ENCODE results near the gene FGB. TPM values are rescaled to one million over a fixed set of nuclear protein-coding genes. Genes with fewer than 3 reads are reported as not detected.

Gene FGB
- total RNA-seq, 1 donor from 2014 or later: 3.7 TPM

DNA sequence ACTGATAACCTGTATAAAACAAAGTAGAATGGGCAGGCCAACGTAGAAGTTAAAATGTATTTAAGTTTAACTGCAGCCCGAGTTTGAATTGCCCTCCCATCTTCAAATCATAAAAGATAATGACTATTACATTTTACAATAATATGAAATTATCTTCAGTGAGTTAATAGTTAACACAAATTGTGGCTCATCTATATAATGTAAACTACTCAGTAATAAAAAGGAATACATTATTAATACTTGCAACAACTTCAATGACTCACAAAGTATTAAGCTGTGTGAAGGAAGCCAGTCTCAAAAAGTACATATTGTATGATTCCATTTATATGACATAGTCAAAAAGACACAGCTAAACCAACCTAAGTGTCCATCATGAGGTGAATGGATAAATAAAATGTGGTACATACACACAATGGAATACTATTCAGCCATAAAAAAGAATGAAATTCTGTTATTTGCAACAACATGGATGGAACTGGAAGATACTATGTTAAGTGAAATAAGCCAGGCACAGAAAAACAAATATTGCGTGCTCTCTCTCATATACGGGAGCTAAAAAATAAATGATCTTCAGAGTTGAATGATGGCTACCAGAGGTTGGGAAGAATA, 20.4 kb upstream of the FGB start:
- Histone ChIP-seq H3K27ac (ENCODE audit: low read depth, low read length) (no peak overlapping the region), H3K4me1 (ENCODE audit: control insufficient read depth in 3 of 3, insufficient read depth in 3 of 3, low read length in 3 of 3) (no peaks in the 10 kb centered on the region), H3K36me3 (ENCODE audit: control insufficient read depth in 3 of 3, insufficient read depth in 3 of 3, low read length in 3 of 3) (peaks cover 44 to 84% (median 80%) of the 10 kb centered on the region in 3 donors), H3K27me3 (ENCODE audit: control insufficient read depth in 3 of 3, insufficient read depth in 3 of 3, low read length in 3 of 3) (no peaks in the 10 kb centered on the region), H3K4me3 (ENCODE audit: low read length in 3 of 3) (no peak overlapping the region), H3K9ac (ENCODE audit: low read depth in 1 of 3, low read length in 3 of 3) (no peak overlapping the region), H3K9me3 (ENCODE audit: control insufficient read depth in 3 of 3, low read length in 3 of 3) (no peaks in the 10 kb centered on the region)

DNA sequence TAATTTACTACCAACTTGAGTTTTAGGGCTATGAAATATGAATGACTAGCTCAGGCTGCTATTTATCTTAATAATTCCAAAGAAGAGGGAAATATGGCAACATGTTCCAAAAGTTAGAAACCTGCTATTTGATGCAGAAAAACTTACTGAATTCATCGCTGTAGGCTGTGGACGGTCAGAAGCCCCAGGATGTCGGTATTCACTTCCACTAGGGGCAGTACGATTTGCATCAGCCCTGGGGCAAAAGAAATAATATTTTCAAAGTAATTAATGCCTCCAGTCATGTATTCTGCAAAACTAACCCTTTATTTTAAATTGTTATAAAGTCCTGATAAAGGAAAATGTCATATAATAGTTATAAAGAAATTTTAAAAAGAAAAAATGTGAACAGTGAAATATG, 17.1 kb upstream of the FGB start:
- H3K27me3 ChIP-seq (ENCODE audit: control insufficient read depth in 3 of 3, insufficient read depth in 3 of 3, low read length in 3 of 3): no peaks in the 10 kb centered on the region
- peaks cover 24 to 54% (median 51%) of the 10 kb centered on the region in 3 donors for H3K36me3 ChIP-seq (ENCODE audit: control insufficient read depth in 3 of 3, insufficient read depth in 3 of 3, low read length in 3 of 3)
- no peak overlapping the region for H3K27ac ChIP-seq (ENCODE audit: low read depth, low read length)
- H3K9ac ChIP-seq (ENCODE audit: low read depth in 1 of 3, low read length in 3 of 3): no peak overlapping the region
- no peak overlapping the region for H3K4me3 ChIP-seq (ENCODE audit: low read length in 3 of 3)
- H3K4me1 ChIP-seq (ENCODE audit: control insufficient read depth in 3 of 3, insufficient read depth in 3 of 3, low read length in 3 of 3): peaks cover 6 to 14% (median 13%) of the 10 kb centered on the region in 3 donors
- H3K9me3 ChIP-seq (ENCODE audit: control insufficient read depth in 3 of 3, low read length in 3 of 3): no peaks in the 10 kb centered on the region

DNA sequence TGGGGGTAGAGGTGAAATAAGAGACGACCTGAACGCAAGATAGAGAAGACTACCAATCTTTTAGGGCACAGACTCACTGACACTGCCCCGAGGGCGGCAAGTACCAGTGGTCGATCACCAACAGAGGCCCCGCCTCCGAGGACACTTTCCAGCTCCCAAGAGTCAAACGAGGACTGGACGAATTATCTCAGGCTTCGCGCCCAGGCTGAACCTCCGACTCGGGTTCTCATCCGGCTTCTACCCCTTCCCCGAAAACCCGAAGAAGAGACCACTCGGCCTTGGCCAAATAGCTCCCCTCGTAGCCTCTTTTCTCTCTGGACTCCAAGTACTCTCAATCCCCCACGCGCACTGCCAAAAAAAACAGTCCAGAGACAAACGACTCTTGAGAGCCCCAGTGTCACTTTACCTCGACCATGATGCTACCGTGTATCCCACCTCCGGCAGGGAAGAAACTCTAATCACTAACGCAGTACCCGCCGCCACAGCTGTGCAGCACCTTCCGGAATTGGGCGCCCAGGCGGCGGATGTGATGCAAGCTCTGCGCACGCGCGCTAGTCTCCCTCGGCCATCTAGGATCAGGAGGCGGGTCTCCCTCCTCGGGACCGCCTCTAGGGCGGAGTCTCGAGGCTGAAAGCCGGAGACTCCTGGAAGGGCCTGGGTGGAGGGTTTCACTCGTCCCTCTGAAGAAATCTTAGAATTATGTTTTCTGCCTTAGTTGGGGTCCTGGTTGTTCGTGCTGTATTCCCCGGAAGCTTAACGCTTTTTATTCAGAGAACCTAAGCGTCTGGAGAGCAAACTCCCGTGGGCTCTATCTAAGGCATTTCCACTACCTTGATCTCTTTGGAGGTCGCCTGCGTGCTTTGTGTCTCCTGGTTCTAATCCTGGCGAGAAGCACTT, 12.7 kb upstream of the FGB start, which contains the start of gene PLRG1:
TSS of gene PLRG1 (minus strand) at position 507 of the 897 bp plus-strand sequence. CDS start at position 415, 92 bp downstream.
- Histone ChIP-seq H3K4me3 (ENCODE audit: low read length in 3 of 3) (peak within 1 kb of the TSS; percentile 88 to 94 (median 88)), H3K4me1 (ENCODE audit: control insufficient read depth in 3 of 3, insufficient read depth in 3 of 3, low read length in 3 of 3) (peaks cover 6 to 14% (median 13%) of the 10 kb centered on the region in 3 donors), H3K9me3 (ENCODE audit: control insufficient read depth in 3 of 3, low read length in 3 of 3) (no peaks in the 10 kb centered on the region), H3K36me3 (ENCODE audit: control insufficient read depth in 3 of 3, insufficient read depth in 3 of 3, low read length in 3 of 3) (peaks cover 0 to 19% (median 14%) of the 10 kb centered on the region in 3 donors), H3K27me3 (ENCODE audit: control insufficient read depth in 3 of 3, insufficient read depth in 3 of 3, low read length in 3 of 3) (no peaks in the 10 kb centered on the region), H3K9ac (ENCODE audit: low read depth in 1 of 3, low read length in 3 of 3) (peak within 1 kb of the TSS; percentile 88 to 95 (median 92)), H3K27ac (ENCODE audit: low read depth, low read length) (peak within 1 kb of the TSS; percentile 73)

DNA sequence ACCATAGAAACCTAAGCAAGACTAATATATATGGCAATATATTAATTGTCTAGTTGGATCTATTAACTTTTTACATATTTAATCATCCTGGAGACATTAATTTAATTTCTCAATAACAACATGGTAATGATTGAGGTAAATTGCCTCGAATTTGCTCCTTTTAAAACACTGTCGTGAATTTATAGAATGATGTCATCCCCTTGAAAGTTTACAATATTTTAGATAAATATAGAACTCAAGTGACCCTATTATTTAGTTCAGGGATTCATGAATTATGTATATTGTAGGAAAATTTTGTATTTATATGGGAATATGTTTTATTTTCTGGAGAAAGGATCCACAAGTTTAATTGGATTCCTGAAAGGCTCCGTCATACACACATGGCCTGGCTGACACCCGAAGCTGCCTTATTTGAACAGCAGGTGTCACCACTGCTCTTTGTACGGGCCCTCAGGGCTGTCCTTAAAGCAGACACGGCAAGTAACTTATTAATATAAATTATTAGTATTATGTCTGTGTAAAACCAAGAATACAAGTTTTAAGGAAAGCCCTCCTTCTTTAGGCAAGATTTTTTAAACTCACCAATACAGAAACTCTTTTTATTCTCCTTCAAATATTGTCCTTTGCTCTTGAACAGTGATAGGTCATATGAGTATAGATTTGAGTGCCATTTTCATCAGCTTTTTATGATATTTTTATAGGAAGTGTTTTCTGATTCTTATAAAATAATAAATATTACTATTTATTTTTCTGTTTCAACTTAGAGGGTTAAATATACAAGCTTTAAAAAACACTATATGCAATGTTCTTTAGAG, 10.7 kb upstream of the FGB start:
- peak overlapping the region in 1 of 3 donors; percentile 8 for H3K9ac ChIP-seq (ENCODE audit: low read depth in 1 of 3, low read length in 3 of 3)
- H3K27ac ChIP-seq (ENCODE audit: low read depth, low read length): no peak overlapping the region
- H3K4me3 ChIP-seq (ENCODE audit: low read length in 3 of 3): no peak overlapping the region
- H3K9me3 ChIP-seq (ENCODE audit: control insufficient read depth in 3 of 3, low read length in 3 of 3): no peaks in the 10 kb centered on the region
- no peaks in the 10 kb centered on the region for H3K27me3 ChIP-seq (ENCODE audit: control insufficient read depth in 3 of 3, insufficient read depth in 3 of 3, low read length in 3 of 3)
- H3K4me1 ChIP-seq (ENCODE audit: control insufficient read depth in 3 of 3, insufficient read depth in 3 of 3, low read length in 3 of 3): peaks cover 6 to 14% (median 13%) of the 10 kb centered on the region in 3 donors
- peaks cover 0 to 1% (median under 1%) of the 10 kb centered on the region in 3 donors for H3K36me3 ChIP-seq (ENCODE audit: control insufficient read depth in 3 of 3, insufficient read depth in 3 of 3, low read length in 3 of 3)

DNA sequence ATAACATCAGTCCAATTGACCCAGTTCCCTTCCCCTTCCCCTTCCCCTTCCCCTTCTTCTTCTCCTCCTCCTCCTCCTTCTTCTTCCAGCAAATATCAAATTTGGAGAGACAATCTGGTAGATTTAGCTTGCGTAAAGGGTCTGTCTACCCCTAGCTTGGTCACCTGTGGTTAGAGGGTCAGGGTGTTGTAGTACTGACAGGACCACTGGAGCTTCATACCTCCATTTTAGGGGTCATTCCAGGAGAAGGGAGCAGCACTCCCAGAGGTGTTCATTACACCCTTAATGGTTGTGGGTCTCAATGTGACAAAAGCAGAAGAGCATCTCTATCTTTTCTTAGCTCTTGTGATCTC, 3.7 kb upstream of the FGB start:
- Histone ChIP-seq H3K4me3 (ENCODE audit: low read length in 3 of 3) (no peak overlapping the region), H3K4me1 (ENCODE audit: control insufficient read depth in 3 of 3, insufficient read depth in 3 of 3, low read length in 3 of 3) (no peaks in the 10 kb centered on the region), H3K9me3 (ENCODE audit: control insufficient read depth in 3 of 3, low read length in 3 of 3) (no peaks in the 10 kb centered on the region), H3K9ac (ENCODE audit: low read depth in 1 of 3, low read length in 3 of 3) (no peak overlapping the region), H3K36me3 (ENCODE audit: control insufficient read depth in 3 of 3, insufficient read depth in 3 of 3, low read length in 3 of 3) (no peaks in the 10 kb centered on the region), H3K27me3 (ENCODE audit: control insufficient read depth in 3 of 3, insufficient read depth in 3 of 3, low read length in 3 of 3) (no peaks in the 10 kb centered on the region), H3K27ac (ENCODE audit: low read depth, low read length) (no peak overlapping the region)

DNA sequence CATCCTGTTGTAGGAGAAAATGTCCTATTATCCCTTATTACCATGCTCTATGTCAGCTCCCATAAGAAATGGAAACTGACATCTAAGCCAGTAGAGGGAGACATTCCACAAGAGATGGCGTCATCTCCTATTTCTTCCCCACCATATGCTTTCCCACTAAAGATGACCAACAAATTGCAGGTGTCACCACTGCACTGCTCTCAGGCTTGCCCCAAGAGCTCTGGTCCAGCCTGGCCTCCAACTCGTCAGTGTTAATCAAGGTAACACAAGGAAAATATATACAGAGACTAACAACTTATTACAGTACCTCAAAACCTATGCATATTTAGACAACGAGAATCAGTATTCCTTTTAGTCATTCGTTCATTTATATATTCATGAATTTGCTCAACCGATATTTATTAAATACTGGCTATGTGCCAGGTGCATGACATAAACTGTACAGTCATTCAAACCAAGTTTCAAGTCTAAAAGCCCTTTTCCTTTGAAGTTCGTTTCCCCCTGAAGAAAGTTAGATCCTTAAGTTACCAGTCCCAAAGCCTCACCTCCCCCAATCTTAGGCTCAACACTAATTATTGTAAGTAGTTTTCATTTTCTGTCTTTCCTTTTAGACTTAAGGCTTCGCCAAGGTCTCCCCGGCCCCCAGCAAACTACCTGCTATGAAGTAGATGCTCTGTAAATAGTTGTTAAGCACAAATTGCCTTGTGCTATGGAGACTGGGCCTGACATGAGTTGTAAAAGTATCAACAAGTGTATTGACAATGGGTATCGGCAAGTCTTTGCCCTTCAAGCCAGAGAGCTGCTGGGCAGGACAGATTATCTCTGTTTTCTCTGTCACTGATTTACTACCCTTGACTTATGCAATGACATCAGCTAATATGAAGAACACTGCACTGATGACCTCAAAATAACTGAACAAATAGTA, 3.1 kb upstream of the FGB start:
- H3K4me1 ChIP-seq (ENCODE audit: control insufficient read depth in 3 of 3, insufficient read depth in 3 of 3, low read length in 3 of 3): no peaks in the 10 kb centered on the region
- H3K27me3 ChIP-seq (ENCODE audit: control insufficient read depth in 3 of 3, insufficient read depth in 3 of 3, low read length in 3 of 3): no peaks in the 10 kb centered on the region
- H3K27ac ChIP-seq (ENCODE audit: low read depth, low read length): no peak overlapping the region
- H3K9ac ChIP-seq (ENCODE audit: low read depth in 1 of 3, low read length in 3 of 3): no peak overlapping the region
- no peak overlapping the region for H3K4me3 ChIP-seq (ENCODE audit: low read length in 3 of 3)
- H3K36me3 ChIP-seq (ENCODE audit: control insufficient read depth in 3 of 3, insufficient read depth in 3 of 3, low read length in 3 of 3): no peaks in the 10 kb centered on the region
- no peaks in the 10 kb centered on the region for H3K9me3 ChIP-seq (ENCODE audit: control insufficient read depth in 3 of 3, low read length in 3 of 3)

DNA sequence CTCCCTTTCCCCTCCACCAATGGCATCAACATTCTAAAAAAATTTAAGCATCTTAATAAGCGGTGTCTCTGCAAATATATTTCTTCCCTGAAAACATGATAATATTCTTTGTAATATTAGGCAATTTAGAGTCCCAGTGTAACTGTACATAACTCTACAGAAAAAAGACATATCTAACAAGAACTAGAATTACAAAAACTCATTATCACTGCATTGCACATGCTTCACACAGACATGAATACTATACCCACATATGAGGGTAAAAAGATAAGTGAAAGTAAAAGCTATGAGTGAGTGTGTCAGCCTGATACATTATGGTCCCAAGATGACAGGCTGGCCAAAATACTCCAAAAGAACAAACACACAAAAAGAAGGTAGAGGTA, 2.4 kb upstream of the FGB start:
- H3K9ac ChIP-seq (ENCODE audit: low read depth in 1 of 3, low read length in 3 of 3): no peak overlapping the region
- H3K9me3 ChIP-seq (ENCODE audit: control insufficient read depth in 3 of 3, low read length in 3 of 3): no peaks in the 10 kb centered on the region
- no peak overlapping the region for H3K4me3 ChIP-seq (ENCODE audit: low read length in 3 of 3)
- no peak overlapping the region for H3K27ac ChIP-seq (ENCODE audit: low read depth, low read length)
- no peaks in the 10 kb centered on the region for H3K36me3 ChIP-seq (ENCODE audit: control insufficient read depth in 3 of 3, insufficient read depth in 3 of 3, low read length in 3 of 3)
- H3K27me3 ChIP-seq (ENCODE audit: control insufficient read depth in 3 of 3, insufficient read depth in 3 of 3, low read length in 3 of 3): no peaks in the 10 kb centered on the region
- H3K4me1 ChIP-seq (ENCODE audit: control insufficient read depth in 3 of 3, insufficient read depth in 3 of 3, low read length in 3 of 3): no peaks in the 10 kb centered on the region

DNA sequence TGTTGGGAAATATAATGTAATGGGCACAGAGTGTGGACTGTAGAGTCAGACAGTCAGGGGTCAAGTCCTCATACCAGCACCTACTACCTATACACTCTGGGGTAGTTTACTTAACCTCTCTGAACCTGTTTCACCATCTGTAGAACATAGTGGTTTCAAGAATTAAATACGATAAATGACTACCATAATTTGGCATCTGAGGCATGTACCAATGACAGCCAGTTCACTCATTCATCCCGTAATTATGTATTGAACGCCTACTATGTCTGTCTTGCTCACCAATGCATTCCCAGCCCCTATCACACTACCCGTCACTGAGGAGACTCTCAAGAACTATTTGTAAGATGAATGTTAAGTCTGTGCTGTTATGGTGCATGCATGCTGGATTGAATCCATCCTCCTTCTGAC, 2.0 kb upstream of the FGB start:
- H3K27ac ChIP-seq (ENCODE audit: low read depth, low read length): no peak overlapping the region
- H3K4me1 ChIP-seq (ENCODE audit: control insufficient read depth in 3 of 3, insufficient read depth in 3 of 3, low read length in 3 of 3): no peaks in the 10 kb centered on the region
- no peak overlapping the region for H3K9ac ChIP-seq (ENCODE audit: low read depth in 1 of 3, low read length in 3 of 3)
- no peaks in the 10 kb centered on the region for H3K9me3 ChIP-seq (ENCODE audit: control insufficient read depth in 3 of 3, low read length in 3 of 3)
- H3K36me3 ChIP-seq (ENCODE audit: control insufficient read depth in 3 of 3, insufficient read depth in 3 of 3, low read length in 3 of 3): no peaks in the 10 kb centered on the region
- H3K4me3 ChIP-seq (ENCODE audit: low read length in 3 of 3): no peak overlapping the region
- no peaks in the 10 kb centered on the region for H3K27me3 ChIP-seq (ENCODE audit: control insufficient read depth in 3 of 3, insufficient read depth in 3 of 3, low read length in 3 of 3)

DNA sequence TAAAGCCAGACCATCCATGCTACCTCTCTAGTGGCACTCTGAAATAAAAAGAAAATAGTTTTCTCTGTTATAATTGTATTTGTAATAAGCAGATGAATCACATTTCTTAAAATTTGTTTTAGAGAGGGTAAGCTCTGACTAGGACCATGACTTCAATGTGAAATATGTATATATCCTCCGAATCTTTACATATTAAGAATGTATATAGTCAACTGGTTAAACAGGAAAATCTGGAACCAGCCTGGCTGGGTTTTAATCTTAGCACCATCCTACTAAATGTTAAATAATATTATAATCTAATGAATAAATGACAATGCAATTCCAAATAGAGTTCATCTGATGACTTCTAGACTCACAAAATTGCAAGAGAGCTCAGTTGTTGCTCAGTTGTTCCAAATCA, 1.5 kb downstream of the FGB start:
- Histone ChIP-seq H3K9ac (ENCODE audit: low read depth in 1 of 3, low read length in 3 of 3) (no peak overlapping the region), H3K36me3 (ENCODE audit: control insufficient read depth in 3 of 3, insufficient read depth in 3 of 3, low read length in 3 of 3) (no peaks in the 10 kb centered on the region), H3K27me3 (ENCODE audit: control insufficient read depth in 3 of 3, insufficient read depth in 3 of 3, low read length in 3 of 3) (no peaks in the 10 kb centered on the region), H3K4me1 (ENCODE audit: control insufficient read depth in 3 of 3, insufficient read depth in 3 of 3, low read length in 3 of 3) (no peaks in the 10 kb centered on the region), H3K4me3 (ENCODE audit: low read length in 3 of 3) (no peak overlapping the region), H3K27ac (ENCODE audit: low read depth, low read length) (no peak overlapping the region), H3K9me3 (ENCODE audit: control insufficient read depth in 3 of 3, low read length in 3 of 3) (no peaks in the 10 kb centered on the region)

Measured in skeletal muscle tissue (tissue), 4 donors.